CD4-positive, alpha-beta T cell treated with Interleukin-17A for 4 hours (primary cell): ENCODE data around the gene RAP1GDS1.
"Not testable (repeated sequence)": the region's sequence is repeated elsewhere in the genome, so short reads cannot be mapped to it uniquely, and the experiment has no call there.

Experiments used
- DNase-seq: peaks from one replicate; pipeline ENCODE4 v3.0.0-alpha.2; 2020; ENCODE audit warnings: mixed read lengths

RAP1GDS1 gene

DNA sequence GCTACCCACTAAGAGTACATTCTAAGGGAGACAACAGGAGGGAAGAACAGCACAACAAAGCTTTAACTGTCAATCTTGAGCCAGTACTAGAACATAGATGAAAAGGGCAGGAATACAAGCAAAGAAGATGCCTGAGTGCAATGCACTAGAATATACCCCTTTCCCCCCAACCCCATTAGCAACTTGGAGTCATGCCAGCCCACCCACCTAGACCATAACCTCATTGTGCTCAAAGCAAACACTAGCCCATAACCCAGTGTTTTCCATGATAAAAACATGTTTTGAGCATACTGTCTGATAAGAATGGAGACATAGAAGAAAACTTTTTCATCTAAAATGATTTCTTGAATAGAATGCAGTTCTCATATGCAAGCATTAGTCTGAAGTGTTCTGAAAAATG, 183.2 kb downstream of the RAP1GDS1 start:
- no peak for DNase-seq

DNA sequence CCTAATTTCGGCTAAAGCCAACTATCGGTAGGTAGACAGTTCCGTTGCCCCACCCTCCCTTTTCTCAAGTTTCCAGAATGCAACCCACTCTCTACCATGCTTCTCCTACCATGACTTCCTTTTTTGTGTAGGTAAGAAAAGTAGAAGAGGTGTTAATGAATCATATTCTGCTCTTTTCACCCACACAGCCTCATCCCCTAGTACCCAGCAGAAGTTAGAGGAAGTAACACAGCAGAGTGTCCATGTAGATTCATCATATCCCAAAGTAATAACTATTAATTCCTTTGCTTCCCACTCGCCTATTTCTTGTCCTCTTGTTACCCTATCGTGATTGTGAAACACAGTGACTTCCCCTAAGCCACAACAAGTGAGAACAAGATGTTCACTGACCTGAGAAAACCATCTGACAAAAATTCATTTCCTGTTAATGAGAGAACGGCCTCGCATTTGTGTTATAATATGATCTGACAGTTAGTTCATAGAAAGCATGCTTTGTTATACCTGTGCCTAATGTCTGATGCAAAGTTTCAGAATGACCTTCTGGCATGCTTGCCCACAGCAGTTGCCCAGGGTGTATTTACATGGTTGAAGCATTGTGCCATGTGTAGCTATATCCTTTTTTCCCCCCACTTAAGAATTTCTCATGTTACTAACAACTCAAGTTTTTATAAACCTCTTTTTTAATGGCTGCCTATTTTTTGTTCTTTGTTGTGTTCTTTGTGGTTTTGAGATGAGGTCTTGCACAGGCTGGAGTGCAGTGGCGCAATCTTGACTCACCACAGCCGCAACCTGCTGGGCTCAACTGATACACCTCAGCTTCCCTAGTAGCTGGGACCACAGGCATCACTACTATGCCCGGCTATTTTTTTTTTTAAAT, 185.6 kb downstream of the RAP1GDS1 start:
- DNase-seq, result peak; percentile 72

DNA sequence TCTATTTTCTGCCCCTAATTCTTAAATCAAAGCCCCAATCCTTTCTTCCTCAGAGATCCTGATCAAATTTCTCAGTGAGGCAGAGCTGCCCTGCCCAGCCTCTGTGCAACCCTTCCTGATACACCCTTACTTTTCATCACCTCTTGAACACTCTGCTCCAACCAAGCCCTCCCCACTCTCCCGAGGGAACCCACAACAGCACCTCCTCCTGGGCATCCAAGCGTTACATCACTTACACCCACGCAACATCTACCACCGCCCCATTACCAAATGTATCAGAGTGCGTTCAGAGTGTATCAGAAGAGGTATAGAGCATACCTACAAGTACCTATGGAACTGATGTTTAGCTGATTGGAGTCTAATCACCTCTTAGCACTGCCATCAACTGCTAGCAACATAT, 186.5 kb downstream of the RAP1GDS1 start:
- DNase-seq, result peak; percentile 10

DNA sequence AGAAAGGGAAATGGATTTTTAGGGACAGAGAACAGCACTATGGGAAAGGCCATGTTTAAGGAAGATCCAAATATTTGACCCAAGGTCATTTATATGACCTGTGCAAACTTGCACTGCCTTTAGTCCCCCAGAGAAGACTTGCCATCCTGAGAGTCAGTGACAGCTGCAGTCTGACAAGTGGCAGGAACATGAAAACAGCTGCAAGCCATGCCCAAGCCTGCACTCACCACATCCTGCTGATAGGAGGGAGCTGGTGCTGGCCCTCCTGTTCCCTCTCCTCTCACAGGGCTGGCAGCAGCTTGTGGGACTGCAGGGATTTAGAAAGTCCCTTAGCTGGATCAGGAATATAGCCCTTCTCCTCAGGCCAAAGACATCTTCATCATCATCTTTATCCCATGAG, 187.7 kb downstream of the RAP1GDS1 start:
- peak; percentile 46 for DNase-seq

DNA sequence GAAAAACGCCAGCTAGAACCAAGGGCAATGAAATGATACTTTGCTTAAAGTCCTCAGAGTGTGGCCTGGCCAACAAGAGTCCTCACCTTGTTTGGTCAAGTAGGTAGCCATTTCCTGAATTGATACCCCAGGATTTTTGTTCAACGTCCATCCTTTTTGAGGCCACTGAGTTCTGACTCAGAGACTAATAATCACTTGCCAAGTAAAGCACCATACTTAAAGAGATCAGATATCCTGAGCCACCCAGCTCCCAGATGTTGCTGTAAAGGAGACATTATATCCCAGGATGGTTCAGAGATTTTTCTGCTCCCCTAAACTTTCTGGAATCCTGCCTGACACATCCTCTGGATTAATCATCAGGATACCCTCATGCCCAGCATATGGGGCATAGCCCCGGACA, 190.9 kb downstream of the RAP1GDS1 start:
- no peak for DNase-seq

DNA sequence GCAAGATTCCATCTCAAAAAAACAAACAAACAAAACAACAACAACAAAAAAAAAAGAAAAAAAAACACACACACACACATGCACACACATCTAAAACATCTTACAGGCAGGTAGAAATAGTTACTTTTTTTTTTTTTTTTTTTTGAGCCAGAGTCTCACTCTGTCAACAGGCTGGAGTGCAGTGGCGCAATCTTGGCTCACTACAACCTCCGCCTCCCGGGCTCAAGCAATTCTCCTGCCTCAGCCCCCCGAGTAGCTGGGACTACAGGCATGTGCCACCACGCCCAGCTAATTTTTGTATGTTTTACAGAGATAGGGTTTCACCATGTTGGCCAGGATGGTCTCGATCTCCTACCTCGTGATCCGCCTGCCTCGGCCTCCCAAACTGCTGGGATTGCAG, 196.2 kb downstream of the RAP1GDS1 start:
- DNase-seq, result not testable (repeated sequence)

DNA sequence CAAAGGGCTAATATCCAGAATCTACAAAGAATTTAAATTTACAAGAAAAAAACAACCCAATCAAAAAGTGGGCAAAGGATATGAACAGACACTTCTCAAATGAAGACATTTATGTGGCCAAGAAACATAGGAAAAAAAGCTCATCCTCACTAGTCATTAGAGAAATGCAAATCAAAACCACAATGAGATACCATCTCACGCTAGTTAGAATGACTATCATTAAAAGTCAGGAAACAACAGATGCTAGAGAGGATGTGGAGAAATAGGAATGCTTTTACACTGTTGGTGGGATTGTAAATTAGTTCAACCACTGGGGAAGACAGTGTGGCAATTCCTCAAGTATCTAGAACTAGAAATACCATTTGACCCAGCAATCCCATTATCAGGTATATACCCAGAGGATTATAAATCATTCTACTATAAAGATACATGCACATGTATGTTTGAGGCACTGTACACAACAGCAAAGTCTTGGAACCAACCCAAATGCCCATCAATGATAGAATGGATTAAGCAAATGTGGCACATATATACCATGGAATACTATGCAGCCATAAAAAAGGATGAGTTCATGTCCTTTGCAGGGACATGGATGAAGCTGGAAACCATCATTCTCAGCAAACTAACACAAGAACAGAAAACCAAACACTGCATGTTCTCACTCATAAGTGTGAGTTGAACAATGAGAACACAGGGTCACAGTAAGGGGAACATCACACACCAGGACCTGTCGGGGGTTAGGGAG, 200.1 kb downstream of the RAP1GDS1 start:
- DNase-seq, result not testable (repeated sequence)

DNA sequence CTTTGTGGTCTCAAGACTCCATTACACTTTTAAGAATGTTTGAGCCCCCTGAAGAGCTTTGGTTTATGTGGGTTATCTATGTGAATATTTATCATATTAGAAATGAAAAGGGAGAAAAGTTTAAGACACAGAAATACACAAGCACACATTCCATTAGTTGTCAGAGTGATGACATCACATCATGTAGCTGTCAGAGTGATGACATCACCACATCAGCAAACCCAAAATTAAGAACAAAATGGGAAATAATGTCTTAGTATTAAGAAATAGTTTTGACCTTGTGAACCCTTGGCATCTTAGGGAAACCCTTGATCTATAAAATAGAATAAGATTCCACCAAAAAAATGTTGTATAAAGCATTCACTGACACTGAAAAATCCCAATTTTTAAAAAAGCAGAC, 201.3 kb downstream of the RAP1GDS1 start:
- no peak for DNase-seq

DNA sequence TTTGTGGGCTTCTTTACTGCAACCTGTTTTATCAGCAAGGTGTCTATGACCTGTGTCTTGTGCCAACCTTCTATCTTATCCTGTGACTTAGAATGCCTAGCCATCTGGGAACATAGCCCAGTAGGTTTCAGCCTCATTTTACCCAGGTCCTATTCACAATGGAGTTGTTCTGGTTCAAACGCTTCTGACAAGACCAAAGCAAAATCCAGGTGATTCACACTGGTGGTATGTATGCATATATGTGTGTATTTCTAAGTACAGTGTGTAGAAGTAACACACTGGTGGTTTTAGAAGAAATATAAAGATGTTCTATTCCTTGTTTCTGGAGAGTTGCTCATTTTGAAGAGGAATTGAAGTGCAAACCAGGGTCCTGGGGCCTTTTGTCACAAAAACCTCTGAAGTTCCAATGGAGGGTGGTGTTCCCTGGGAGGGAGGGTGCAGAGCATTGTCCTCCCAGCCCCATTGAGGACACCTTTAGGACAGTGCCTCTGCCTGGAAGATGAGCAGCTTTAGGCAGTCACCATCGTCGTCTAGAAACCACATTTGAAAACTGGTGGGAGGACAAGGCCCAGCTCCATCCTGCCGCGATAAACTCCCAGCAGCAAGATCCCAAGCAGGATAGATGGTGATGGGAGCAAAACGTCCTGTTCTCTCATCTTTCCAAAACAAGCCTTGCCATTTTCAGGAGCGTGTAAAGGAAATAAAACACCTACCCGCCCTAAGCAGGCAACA, 205.8 kb downstream of the RAP1GDS1 start:
- DNase-seq, result no peak

DNA sequence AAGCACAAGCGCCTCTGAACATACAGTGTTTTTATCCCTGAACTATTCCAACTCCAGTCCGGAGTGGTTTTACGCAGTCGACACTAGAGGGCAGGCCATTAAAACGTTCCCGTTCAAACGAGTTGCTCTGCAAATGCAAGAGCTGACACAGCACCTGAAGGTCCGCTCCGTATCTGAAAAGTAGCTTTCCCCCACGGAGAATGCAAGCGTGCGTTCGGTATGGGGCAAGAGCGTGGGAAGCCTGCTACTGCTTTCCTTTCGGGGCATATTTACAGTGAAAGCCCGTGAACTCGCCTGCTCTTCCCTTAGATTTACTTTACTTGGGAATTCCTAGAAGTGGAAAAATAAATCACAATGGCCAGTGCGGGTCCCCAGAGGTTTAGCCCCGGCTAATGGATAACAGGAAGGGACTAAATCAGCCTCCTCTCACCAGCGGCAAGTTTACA, 206.5 kb downstream of the RAP1GDS1 start:
- peak; percentile 77 for DNase-seq

DNA sequence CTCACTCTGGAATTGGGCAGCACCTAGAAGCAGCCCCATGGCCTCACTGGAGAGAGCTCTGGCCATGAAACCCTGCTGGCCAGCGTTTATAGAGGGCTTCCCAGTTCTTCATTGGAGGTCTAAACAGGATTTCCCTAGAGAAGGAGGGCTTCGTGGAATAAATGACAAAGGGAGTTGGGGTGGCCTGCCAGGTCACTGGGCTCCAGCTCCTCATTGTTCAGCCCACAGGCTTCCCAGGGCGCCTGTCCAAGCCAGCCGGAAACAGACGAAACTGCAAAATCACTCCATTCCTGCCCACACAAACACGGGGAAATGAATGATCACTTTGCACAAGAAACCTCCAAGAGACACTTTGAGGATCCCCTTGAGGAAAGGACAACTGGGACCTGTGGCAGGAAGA, 207.5 kb downstream of the RAP1GDS1 start:
- DNase-seq, result no peak

DNA sequence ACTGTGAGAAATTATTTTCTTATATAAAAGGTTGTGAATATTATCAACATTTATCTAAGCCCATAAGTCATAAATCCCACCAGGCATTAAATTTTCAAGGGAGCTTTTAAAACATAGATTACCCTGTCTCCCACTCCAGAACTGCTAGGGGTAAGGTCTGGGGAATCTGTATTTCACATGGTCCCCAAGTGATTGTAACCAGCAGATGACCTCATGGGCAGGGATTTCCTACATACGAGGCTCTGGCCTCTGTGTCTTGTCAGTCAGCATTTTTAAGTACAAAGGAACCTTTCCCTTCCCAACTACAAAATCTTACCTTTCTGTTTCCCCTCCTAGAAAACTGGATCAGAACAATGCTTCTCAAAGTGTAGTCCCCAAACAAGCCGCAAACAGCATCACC, 208.6 kb downstream of the RAP1GDS1 start:
- no peak for DNase-seq

DNA sequence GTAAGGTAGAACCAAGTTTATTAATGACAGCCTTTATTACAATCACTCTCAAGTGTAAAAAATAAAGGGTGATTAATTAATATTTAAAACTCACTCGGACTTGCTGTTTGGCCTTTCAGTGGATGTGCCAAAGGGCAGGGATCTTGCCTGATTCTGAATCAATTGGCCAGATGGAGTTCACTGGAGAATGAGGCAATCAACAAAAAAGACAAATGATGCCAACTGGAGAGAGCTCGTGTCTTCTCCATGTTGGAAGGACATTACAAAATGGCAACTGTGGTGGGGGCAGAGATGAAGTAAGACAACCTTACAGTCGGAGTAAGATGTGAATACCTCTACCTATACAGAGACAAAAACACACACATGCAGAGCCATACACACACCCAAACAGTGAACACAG, 209.2 kb downstream of the RAP1GDS1 start:
- no peak for DNase-seq

DNA sequence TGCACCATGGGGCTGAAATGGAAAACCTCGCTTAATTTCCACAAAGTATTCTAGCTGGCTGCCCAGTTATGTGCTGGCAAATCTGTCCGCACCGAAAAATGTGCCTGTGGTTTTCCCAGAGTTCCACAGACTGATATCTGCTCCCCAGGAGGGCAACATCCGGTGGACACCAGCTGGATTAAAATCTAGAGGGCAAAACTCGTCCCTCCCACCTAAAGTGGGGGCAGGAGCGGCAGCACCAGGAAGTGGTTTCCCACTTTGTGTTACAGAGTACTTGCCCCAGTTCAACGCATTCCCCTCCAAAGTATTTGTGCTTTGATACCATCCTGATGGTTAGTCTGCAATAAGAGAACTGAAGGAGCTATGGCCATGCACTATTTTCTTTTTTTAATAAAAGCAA, 209.6 kb downstream of the RAP1GDS1 start:
- no peak for DNase-seq

DNA sequence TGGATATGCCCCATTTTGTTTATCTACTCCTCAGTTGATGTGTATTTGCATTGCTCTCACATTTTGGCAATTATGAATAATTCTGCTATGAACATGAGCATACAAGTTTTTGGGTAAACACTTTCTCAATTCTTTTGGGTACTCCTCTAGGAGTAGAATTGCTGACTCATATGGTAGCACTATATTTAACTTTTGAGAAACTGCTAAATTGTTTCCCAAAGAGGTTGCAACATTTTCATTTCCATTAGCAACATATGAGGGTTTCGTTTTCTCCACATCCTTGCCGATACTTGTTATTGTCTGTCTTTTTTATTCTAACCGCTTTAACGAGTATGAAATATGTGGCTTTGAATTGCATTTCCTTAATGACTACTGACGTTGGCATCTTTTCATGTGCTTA, 211.9 kb downstream of the RAP1GDS1 start:
- no peak for DNase-seq

DNA sequence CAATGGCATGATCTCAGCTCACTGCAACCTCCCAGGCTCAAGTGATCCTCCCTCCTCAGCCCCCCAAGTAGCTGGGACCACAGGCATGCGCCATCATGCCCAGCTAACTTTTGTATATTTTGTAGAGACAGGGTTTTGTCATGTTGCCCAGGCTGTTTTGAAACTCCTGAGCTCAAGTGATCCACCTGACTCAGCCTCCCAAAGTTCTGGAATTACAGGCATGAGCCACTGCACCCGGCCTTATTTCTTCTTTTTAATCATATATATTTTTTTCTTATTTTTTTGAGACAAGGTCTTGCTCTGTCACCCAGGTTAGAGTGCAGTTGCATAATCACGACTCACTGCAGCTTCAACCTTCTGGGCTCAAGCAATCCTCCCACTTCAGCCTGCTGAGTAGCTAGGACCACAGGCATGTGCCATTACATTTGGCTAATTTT, 213.2 kb downstream of the RAP1GDS1 start:
- DNase-seq, result no peak

DNA sequence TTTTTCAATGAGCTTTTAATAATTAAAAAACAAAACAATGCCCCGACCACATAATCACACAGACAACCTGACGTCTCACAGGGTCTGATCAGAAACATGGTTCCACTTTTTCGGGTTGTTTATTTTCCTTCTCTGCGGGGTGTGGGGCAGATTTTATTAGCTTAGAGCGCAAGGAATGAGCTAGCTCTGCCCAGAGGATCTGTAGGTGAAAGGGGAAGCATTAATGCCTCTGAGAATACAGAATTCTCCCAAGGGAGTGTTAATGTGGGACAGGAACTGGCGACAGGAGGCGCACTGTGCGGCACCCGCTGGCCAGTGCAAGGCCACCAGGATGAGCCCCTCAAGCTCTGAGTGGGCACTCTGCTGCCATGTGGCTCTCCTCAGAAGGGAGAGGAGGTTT, 215.7 kb downstream of the RAP1GDS1 start:
- no peak for DNase-seq

DNA sequence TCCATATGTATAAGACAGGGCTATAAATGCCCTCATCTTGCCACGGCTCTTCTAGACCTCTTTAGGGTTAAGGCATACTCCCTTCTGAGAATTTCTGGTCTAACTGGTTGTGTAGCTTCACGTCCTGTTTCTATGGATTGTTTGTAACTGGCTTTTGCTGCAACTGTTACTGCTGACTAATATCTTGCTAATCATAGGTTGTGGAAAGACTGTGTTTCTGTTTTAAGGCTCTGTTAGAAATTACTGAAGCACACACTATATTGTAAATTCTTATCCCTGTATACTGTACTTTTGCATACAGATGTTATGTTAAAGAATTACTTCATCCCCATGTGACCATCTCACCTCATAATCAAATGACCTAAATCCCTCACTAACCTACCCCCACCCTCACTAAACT, 218.4 kb downstream of the RAP1GDS1 start:
- DNase-seq, result not testable (repeated sequence)

DNA sequence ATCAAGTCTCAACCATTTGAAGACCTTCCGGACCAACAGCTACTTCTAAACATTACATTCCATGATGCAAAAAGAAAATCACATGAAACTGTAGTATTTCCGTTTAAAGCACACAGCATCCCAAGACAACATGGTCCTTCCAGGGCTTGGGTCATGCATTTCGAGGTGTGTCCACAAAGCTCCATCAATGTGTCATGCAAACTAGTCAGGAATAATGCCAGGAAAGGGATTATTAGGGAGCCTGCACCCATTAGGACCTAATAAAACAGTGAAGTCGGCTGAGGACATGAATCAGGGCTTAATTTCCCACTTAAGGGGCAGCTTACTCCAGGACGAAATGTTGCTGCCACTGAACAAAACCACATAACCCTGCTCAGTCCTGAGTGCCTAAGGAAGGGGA, 219.4 kb downstream of the RAP1GDS1 start:
- no peak for DNase-seq

DNA sequence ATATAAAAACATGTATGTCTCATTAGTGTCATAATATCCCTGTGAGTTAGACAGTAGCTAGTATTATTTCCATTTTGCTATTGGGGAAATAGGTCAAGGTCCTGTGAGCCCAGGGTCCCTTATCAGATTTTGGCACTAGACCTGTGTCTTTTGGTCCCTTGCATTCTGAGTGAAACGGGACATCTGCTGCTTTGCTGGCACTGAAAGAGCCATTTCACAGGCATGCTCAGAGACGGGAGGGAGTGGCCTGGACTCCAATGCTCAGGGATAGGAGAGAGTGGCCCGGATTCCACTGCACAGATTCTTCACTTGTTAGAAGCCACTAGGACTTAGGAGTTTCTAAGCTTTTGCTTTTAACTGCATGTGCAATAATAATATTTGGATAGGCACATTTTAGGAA, 220.0 kb downstream of the RAP1GDS1 start:
- no peak for DNase-seq

DNA sequence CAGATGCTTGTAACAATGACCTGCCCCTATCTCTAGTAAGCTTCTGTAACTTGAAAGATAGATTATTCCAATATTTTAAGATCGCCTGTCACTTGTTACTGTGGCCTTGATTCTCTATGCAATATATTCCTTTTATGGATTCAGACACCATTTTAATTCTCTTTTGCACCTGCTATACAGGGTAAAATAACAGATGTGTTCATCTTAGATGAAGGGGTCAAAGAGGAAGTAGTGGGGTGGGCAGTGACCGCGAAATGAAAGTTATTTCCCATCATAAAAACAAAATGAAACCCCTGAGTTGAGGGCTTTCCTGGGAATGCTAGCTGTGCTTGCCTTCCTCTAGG, 221.3 kb downstream of the RAP1GDS1 start:
- no peak for DNase-seq

DNA sequence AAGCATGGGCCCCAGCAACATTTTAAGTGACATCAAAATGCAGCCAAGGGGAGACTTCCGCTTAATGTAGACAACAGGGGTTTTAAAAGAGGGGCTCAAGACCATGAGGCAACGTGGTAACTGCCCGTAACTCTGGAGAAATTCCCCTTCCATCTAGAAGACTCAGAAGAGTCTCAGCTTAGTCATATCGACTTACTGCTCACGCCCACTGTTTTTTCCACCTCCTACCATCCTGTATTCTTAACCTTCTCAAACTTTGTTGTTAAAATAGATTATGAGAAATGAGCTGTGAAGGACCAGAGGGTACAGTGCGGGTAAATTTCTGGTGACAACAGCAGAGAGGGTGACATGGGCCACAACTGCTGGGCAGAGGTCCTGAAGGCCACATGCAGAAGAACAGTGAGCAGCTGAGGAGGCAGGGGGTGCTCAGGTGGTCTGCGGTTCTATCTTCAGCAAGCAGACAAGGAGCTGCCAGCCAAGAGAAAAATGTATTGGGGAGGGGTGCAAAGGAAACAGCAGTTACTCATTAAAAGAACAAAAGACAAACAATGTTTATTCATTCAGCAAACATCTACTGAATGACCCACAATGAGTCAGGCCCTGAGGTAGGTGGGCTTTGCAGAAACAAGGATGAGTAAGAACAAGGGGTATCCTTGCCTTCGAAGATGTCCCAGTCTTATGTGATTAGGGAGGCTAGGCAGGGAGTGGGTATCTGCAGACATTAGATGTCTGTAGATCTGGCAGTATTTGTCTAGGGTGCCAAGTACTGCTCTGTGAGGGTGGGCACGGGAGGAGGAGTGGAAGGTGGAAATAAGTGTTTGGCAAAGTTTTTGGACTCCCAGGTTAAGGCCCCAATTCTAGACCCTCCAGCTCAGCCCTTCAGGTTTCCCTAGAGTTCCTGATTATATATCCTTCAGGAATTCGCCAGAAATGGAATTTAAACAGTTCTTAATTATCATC, 221.9 kb downstream of the RAP1GDS1 start:
- no peak for DNase-seq
